DMS 273 (cell line): ENCODE measurements around the gene ADARB2.
"Not testable (repeated sequence)": the region's sequence is repeated elsewhere in the genome, so short reads cannot be mapped to it uniquely, and the experiment has no call there.

ENCODE experiments used
- DNase-seq: peaks from one replicate; lab custom pipeline; 2025; ENCODE audit not compliant: unreplicated experiment; lab: John Stamatoyannopoulos, UW

The ADARB2 gene

GRCh38 chr10:1274111-1274661, 463.1 kb downstream of the ADARB2 start:
- DNase-seq: no peak

- no peak for DNase-seq
These were observed 463.8 kb downstream of the ADARB2 start for GRCh38 chr10:1273372-1274105.

- no peak for DNase-seq
These were observed 464.6 kb downstream of the ADARB2 start for GRCh38 chr10:1272777-1273161.

GRCh38 chr10:1272079-1272776, 465.1 kb downstream of the ADARB2 start:
- DNase-seq: no peak

- no peak for DNase-seq
These were observed 466.4 kb downstream of the ADARB2 start for GRCh38 chr10:1270906-1271305.

GRCh38 chr10:1270490-1270889, 466.8 kb downstream of the ADARB2 start:
- DNase-seq: no peak

GRCh38 chr10:1268831-1269230, 468.5 kb downstream of the ADARB2 start:
- DNase-seq: no peak

GRCh38 chr10:1267568-1267967, 469.8 kb downstream of the ADARB2 start:
- no peak for DNase-seq

GRCh38 chr10:1267148-1267547, 470.2 kb downstream of the ADARB2 start:
- DNase-seq: no peak

- DNase-seq: no peak
These were observed 471.1 kb downstream of the ADARB2 start for GRCh38 chr10:1266033-1266802.

- DNase-seq: no peak
These were observed 473.3 kb downstream of the ADARB2 start for GRCh38 chr10:1264001-1264400.

- no peak for DNase-seq
These were observed 480.1 kb downstream of the ADARB2 start for GRCh38 chr10:1257274-1257673.

GRCh38 chr10:1256432-1256725, 480.9 kb downstream of the ADARB2 start:
- DNase-seq: no peak

- DNase-seq: no peak
These were observed 481.5 kb downstream of the ADARB2 start for GRCh38 chr10:1255600-1256431.

- no peak for DNase-seq
These were observed 482.2 kb downstream of the ADARB2 start for GRCh38 chr10:1255118-1255517.

- no peak for DNase-seq
These were observed 483.6 kb downstream of the ADARB2 start for GRCh38 chr10:1253523-1254353.

- no peak for DNase-seq
These were observed 485.6 kb downstream of the ADARB2 start for GRCh38 chr10:1251769-1252168.

- peak; percentile 66 for DNase-seq
These were observed 488.0 kb downstream of the ADARB2 start for GRCh38 chr10:1249142-1249920.

GRCh38 chr10:1248262-1248630, 489.1 kb downstream of the ADARB2 start:
- DNase-seq: not testable (repeated sequence)
